Fibroblast of lung (primary cell): Measurements from ENCODE around the gene MAB21L4. TPM values are rescaled to one million over a fixed set of nuclear protein-coding genes. Genes with fewer than 3 reads are reported as not detected.

Experiments
- DNase-seq, 2 donors: peaks; one replicate each; pipeline versions ENCODE4 v3.0.0 to v3.0.0-alpha.2; 2010; ENCODE audit warnings: low read depth in 2 of 2
- H2AFZ ChIP-seq: 2 replicates; pipeline ENCODE4 v1.5.1; 2012; ENCODE audit warnings: low read length, control low read depth, inconsistent platforms
- H3K27ac ChIP-seq: 2 replicates; pipeline ENCODE4 v1.5.1; 2011; ENCODE audit warnings: low read length, control low read depth; ENCODE audit not compliant: insufficient read depth
- H3K27me3 ChIP-seq: 2 replicates; pipeline ENCODE4 v1.5.1; 2011; ENCODE audit warnings: mild to moderate bottlenecking, low read length; ENCODE audit not compliant: control insufficient read depth, insufficient read depth
- H3K36me3 ChIP-seq: 2 replicates; pipeline ENCODE4 v1.5.1; 2011; ENCODE audit warnings: low read length; ENCODE audit not compliant: control insufficient read depth, insufficient read depth
- H3K4me1 ChIP-seq: 2 replicates; pipeline ENCODE4 v1.5.1; 2011; ENCODE audit warnings: low read length; ENCODE audit not compliant: control insufficient read depth, insufficient read depth; ENCODE audit errors: extremely low read depth
- H3K4me2 ChIP-seq: 2 replicates; pipeline ENCODE4 v1.5.1; 2011; ENCODE audit warnings: low read length, control low read depth; ENCODE audit not compliant: insufficient read depth; ENCODE audit errors: extremely low read depth
- H3K4me3 ChIP-seq, 4 experiments: fragments of 200-600 bp in 1 of 4; sonication (generic) in 1 of 4; replicated peaks in 1 of 4; 2 replicates each; pipeline ENCODE4 v1.5.1; 2011 to 2016; ENCODE audit warnings: low read length in 4 of 4, low read depth in 3 of 4, mild to moderate bottlenecking in 3 of 4, control low read depth in 2 of 4, inconsistent platforms in 1 of 4, mixed read lengths in 1 of 4; ENCODE audit not compliant: insufficient read depth in 1 of 4; ENCODE audit errors: control extremely low read depth in 1 of 4
- H3K79me2 ChIP-seq: 2 replicates; pipeline ENCODE4 v1.5.1; 2012; ENCODE audit warnings: mild to moderate bottlenecking, low read length, inconsistent platforms; ENCODE audit not compliant: control insufficient read depth, insufficient read depth
- H3K9ac ChIP-seq: 2 replicates; pipeline ENCODE4 v1.5.1; 2011; ENCODE audit warnings: mild to moderate bottlenecking, low read length, control low read depth; ENCODE audit not compliant: insufficient read depth
- H3K9me3 ChIP-seq: 2 replicates; pipeline ENCODE4 v1.5.1; 2012; ENCODE audit warnings: low read depth, low read length; ENCODE audit not compliant: control insufficient read depth, insufficient read depth
- H4K20me1 ChIP-seq: 2 replicates; pipeline ENCODE4 v1.5.1; 2011; ENCODE audit warnings: low read length; ENCODE audit not compliant: control insufficient read depth, insufficient read depth; ENCODE audit errors: extremely low read depth
- EZH2 ChIP-seq: IDR thresholded peaks from 2 replicates; pipeline ENCODE4 v1.5.1; 2012; ENCODE audit warnings: low read length, control low read depth, mild to moderate bottlenecking; ENCODE audit errors: missing control alignments
- polyA plus RNA-seq, 2 donors: library from polyadenylated mRNA; depleted of rRNA in 1 of 2; stranded (reverse) in 1 of 2; unstranded in 1 of 2; fragments of >200 nt; gene quantifications; 2 replicates each; pipeline ENCODE4 v1.2.1, GENCODE V29; 2011 to 2012; ENCODE audit warnings: missing spikeins in 1 of 2
- total RNA-seq: library from RNA; depleted of rRNA; stranded (reverse); fragments of >200 nt; gene quantifications from 2 replicates; pipeline ENCODE4 v1.2.1, GENCODE V29; 2014
- TF ChIP-seq, protein P1 (sequence below), 2 donors: IDR thresholded peaks in 1 of 2; conservative IDR thresholded peaks in 1 of 2; 1 replicate in 1 of 2; 2 replicates in 1 of 2; pipeline ENCODE4 v1.5.1; 2011 to 2012; ENCODE audit warnings: low read length in 2 of 2, control low read depth in 1 of 2, inconsistent platforms in 1 of 2, low read depth in 1 of 2, mild to moderate bottlenecking in 1 of 2

Gene MAB21L4
- total and polyA plus RNA-seq, 2 donors (not counting 1 experiment from before 2014, with no cell fraction given): not detected

GRCh38 chr2:240879105-240879504 is 16.9 kb downstream of the MAB21L4 start:
- DNase-seq: no peak
- Histone ChIP-seq H3K9me3 (no peaks in the 10 kb centered on the region), H3K4me3 (no peak overlapping the region), H3K4me2 (no peak overlapping the region), H3K27ac (no peak overlapping the region), H4K20me1 (no peaks in the 10 kb centered on the region), H3K79me2 (no peaks in the 10 kb centered on the region), H3K9ac (no peak overlapping the region), H2AFZ (no peak overlapping the region), H3K4me1 (no peaks in the 10 kb centered on the region), H3K36me3 (no peaks in the 10 kb centered on the region), H3K27me3 (no peaks in the 10 kb centered on the region)
- no peak for TF ChIP-seq EZH2
- TF ChIP-seq, protein P1, sequence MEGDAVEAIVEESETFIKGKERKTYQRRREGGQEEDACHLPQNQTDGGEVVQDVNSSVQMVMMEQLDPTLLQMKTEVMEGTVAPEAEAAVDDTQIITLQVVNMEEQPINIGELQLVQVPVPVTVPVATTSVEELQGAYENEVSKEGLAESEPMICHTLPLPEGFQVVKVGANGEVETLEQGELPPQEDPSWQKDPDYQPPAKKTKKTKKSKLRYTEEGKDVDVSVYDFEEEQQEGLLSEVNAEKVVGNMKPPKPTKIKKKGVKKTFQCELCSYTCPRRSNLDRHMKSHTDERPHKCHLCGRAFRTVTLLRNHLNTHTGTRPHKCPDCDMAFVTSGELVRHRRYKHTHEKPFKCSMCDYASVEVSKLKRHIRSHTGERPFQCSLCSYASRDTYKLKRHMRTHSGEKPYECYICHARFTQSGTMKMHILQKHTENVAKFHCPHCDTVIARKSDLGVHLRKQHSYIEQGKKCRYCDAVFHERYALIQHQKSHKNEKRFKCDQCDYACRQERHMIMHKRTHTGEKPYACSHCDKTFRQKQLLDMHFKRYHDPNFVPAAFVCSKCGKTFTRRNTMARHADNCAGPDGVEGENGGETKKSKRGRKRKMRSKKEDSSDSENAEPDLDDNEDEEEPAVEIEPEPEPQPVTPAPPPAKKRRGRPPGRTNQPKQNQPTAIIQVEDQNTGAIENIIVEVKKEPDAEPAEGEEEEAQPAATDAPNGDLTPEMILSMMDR (conservative IDR thresholded peaks at IDR 0.05 in 1 of 2, IDR thresholded peaks at IDR 0.05 in 1 of 2; ENCODE audit: low read depth in 1 of 2, low read length in 2 of 2): no peak

GRCh38 chr2:240878341-240878936 is 17.5 kb downstream of the MAB21L4 start:
- no peak overlapping the region for H3K9ac ChIP-seq
- no peaks in the 10 kb centered on the region for H3K27me3 ChIP-seq
- no peak for TF ChIP-seq EZH2
- TF ChIP-seq, protein P1 (conservative IDR thresholded peaks at IDR 0.05 in 1 of 2, IDR thresholded peaks at IDR 0.05 in 1 of 2; ENCODE audit: low read depth in 1 of 2, low read length in 2 of 2): no peak
- H3K4me1 ChIP-seq: no peaks in the 10 kb centered on the region
- H3K27ac ChIP-seq: no peak overlapping the region
- no peak for DNase-seq
- H4K20me1 ChIP-seq: no peaks in the 10 kb centered on the region
- H3K4me3 ChIP-seq: no peak overlapping the region
- H3K4me2 ChIP-seq: no peak overlapping the region
- no peaks in the 10 kb centered on the region for H3K9me3 ChIP-seq
- no peaks in the 10 kb centered on the region for H3K36me3 ChIP-seq
- H2AFZ ChIP-seq: no peak overlapping the region
- no peaks in the 10 kb centered on the region for H3K79me2 ChIP-seq

GRCh38 chr2:240877460-240878340 is 18.3 kb downstream of the MAB21L4 start:
- no peaks in the 10 kb centered on the region for H3K27me3 ChIP-seq
- no peaks in the 10 kb centered on the region for H4K20me1 ChIP-seq
- no peak overlapping the region for H3K4me2 ChIP-seq
- H3K9me3 ChIP-seq: no peaks in the 10 kb centered on the region
- H3K4me1 ChIP-seq: no peaks in the 10 kb centered on the region
- H3K36me3 ChIP-seq: no peaks in the 10 kb centered on the region
- H3K9ac ChIP-seq: no peak overlapping the region
- no peak overlapping the region for H3K27ac ChIP-seq
- no peak overlapping the region for H3K4me3 ChIP-seq
- TF ChIP-seq, protein P1 (conservative IDR thresholded peaks at IDR 0.05 in 1 of 2, IDR thresholded peaks at IDR 0.05 in 1 of 2; ENCODE audit: low read depth in 1 of 2, low read length in 2 of 2): no peak
- no peak for TF ChIP-seq EZH2
- DNase-seq: no peak
- H3K79me2 ChIP-seq: no peaks in the 10 kb centered on the region
- H2AFZ ChIP-seq: no peak overlapping the region
